MM.1S (cell line): ENCODE results near the gene HAUS7.

Experiments
- DNase-seq: peaks from one replicate; pipeline ENCODE4 v3.0.0-alpha.2; 2015
- H2AFZ ChIP-seq: fragments of 300-600 bp; sonication (generic); 2 replicates; pipeline ENCODE4 v1.6.0; 2016; ENCODE audit warnings: antibody characterized with exemption, low read length
- H3F3A ChIP-seq: fragments of 300-600 bp; sonication (generic); 2 replicates; pipeline ENCODE4 v1.6.1; 2016; ENCODE audit warnings: mild to moderate bottlenecking, antibody characterized with exemption, low read length, moderate library complexity, mixed read lengths; ENCODE audit not compliant: insufficient read depth
- H3K27ac ChIP-seq: fragments of 300-600 bp; sonication (generic); 2 replicates; pipeline ENCODE4 v1.5.1; 2016; ENCODE audit warnings: mild to moderate bottlenecking, low read length
- H3K27me3 ChIP-seq: fragments of 300-600 bp; sonication (generic); replicated peaks from 2 replicates; pipeline ENCODE4 v1.6.0; 2016; ENCODE audit warnings: low read length; ENCODE audit not compliant: insufficient read depth
- H3K36me3 ChIP-seq: fragments of 300-600 bp; sonication (generic); replicated peaks from 2 replicates; pipeline ENCODE4 v1.6.1; 2016; ENCODE audit warnings: mild to moderate bottlenecking, low read length, mixed read lengths; ENCODE audit not compliant: insufficient read depth
- H3K4me1 ChIP-seq: fragments of 300-600 bp; sonication (generic); 2 replicates; pipeline ENCODE4 v1.6.1; 2016; ENCODE audit warnings: low read length, mixed read lengths
- H3K4me2 ChIP-seq: fragments of 300-600 bp; sonication (generic); 2 replicates; pipeline ENCODE4 v1.6.0; 2016; ENCODE audit warnings: low read depth, low read length
- H3K4me3 ChIP-seq: fragments of 300-600 bp; sonication (generic); 2 replicates; pipeline ENCODE4 v1.5.1; 2016; ENCODE audit warnings: low read length, mixed read lengths
- H3K79me2 ChIP-seq: fragments of 300-600 bp; sonication (generic); 2 replicates; pipeline ENCODE4 v1.6.1; 2016; ENCODE audit warnings: mixed run types, low read length, mixed read lengths
- H3K9ac ChIP-seq: fragments of 300-600 bp; sonication (generic); 2 replicates; pipeline ENCODE4 v1.6.1; 2016; ENCODE audit warnings: low read length, mixed read lengths
- H3K9me2 ChIP-seq: fragments of 300-600 bp; sonication (generic); replicated peaks from 2 replicates; pipeline ENCODE4 v1.6.1; 2016; ENCODE audit warnings: mild to moderate bottlenecking, low read length, mixed read lengths; ENCODE audit not compliant: insufficient read depth
- H3K9me3 ChIP-seq: fragments of 300-600 bp; sonication (generic); replicated peaks from 2 replicates; pipeline ENCODE4 v1.6.1; 2016; ENCODE audit warnings: mild to moderate bottlenecking, low read length, mixed read lengths; ENCODE audit not compliant: insufficient read depth
- H4K20me1 ChIP-seq: fragments of 300-600 bp; sonication (generic); 2 replicates; pipeline ENCODE4 v1.6.1; 2016; ENCODE audit warnings: mild to moderate bottlenecking, low read length, moderate library complexity, mixed read lengths; ENCODE audit not compliant: insufficient read depth
- CTCF ChIP-seq: fragments of 300-600 bp; sonication (generic); IDR thresholded peaks from 2 replicates; pipeline ENCODE4 v1.5.1; 2016; ENCODE audit warnings: antibody characterized with exemption, low read length, mixed read lengths
- EZH2 ChIP-seq: fragments of 300-600 bp; sonication (generic); optimal IDR thresholded peaks from 2 replicates; pipeline ENCODE3; 2017; ENCODE audit warnings: low read depth, mild to moderate bottlenecking, antibody characterized with exemption, low read length, mixed read lengths
- EZH2phosphoT487 ChIP-seq: fragments of 300-600 bp; sonication (generic); IDR thresholded peaks from 2 replicates; pipeline ENCODE4 v1.6.1; 2018; ENCODE audit warnings: antibody characterized with exemption, low read length

The HAUS7 gene

GRCh38 chrX:153502131-153502530, 31.8 kb upstream of the HAUS7 start:
- Histone ChIP-seq H3K36me3 (no peaks in the 10 kb centered on the region), H3K4me1 (no peaks in the 10 kb centered on the region), H2AFZ (no peak overlapping the region), H4K20me1 (no peaks in the 10 kb centered on the region), H3K9me3 (no peaks in the 10 kb centered on the region), H3F3A (no peaks in the 10 kb centered on the region), H3K27ac (no peak overlapping the region), H3K27me3 (peaks cover 31% of the 10 kb centered on the region), H3K9me2 (no peaks in the 10 kb centered on the region), H3K4me2 (no peak overlapping the region), H3K79me2 (no peaks in the 10 kb centered on the region), H3K9ac (no peak overlapping the region), H3K4me3 (no peak overlapping the region)
- TF ChIP-seq CTCF (no peak), EZH2phosphoT487 (no peak), EZH2 (no peak)
- no peak for DNase-seq

GRCh38 chrX:153501530-153501929, 31.2 kb upstream of the HAUS7 start:
- Histone ChIP-seq H3K27ac (no peak overlapping the region), H3K9me3 (no peaks in the 10 kb centered on the region)
- TF ChIP-seq EZH2 (no peak), CTCF (no peak), EZH2phosphoT487 (no peak)

GRCh38 chrX:153500676-153501280, 30.4 kb upstream of the HAUS7 start:
- H2AFZ ChIP-seq: no peak overlapping the region
- no peaks in the 10 kb centered on the region for H3K4me1 ChIP-seq
- no peak for DNase-seq
- no peaks in the 10 kb centered on the region for H3F3A ChIP-seq
- no peak overlapping the region for H3K27ac ChIP-seq
- no peak overlapping the region for H3K9ac ChIP-seq
- no peaks in the 10 kb centered on the region for H3K9me2 ChIP-seq
- H3K4me2 ChIP-seq: no peak overlapping the region
- no peaks in the 10 kb centered on the region for H3K79me2 ChIP-seq
- H3K9me3 ChIP-seq: no peaks in the 10 kb centered on the region
- H3K4me3 ChIP-seq: no peak overlapping the region
- H4K20me1 ChIP-seq: no peaks in the 10 kb centered on the region
- TF ChIP-seq EZH2phosphoT487 (no peak), EZH2 (no peak), CTCF (no peak)
- no peaks in the 10 kb centered on the region for H3K36me3 ChIP-seq
- peaks cover 35% of the 10 kb centered on the region for H3K27me3 ChIP-seq

More at GRCh38 chrX:153501530-153501929, 31.2 kb upstream of the HAUS7 start:
- H3K27me3 ChIP-seq: peaks cover 31% of the 10 kb centered on the region
- no peaks in the 10 kb centered on the region for H3F3A ChIP-seq
- no peak overlapping the region for H3K4me2 ChIP-seq
- H3K4me3 ChIP-seq: no peak overlapping the region
- no peaks in the 10 kb centered on the region for H3K36me3 ChIP-seq
- no peak for DNase-seq
- H3K9ac ChIP-seq: no peak overlapping the region
- no peak overlapping the region for H2AFZ ChIP-seq
- no peaks in the 10 kb centered on the region for H4K20me1 ChIP-seq
- no peaks in the 10 kb centered on the region for H3K79me2 ChIP-seq
- no peaks in the 10 kb centered on the region for H3K9me2 ChIP-seq
- H3K4me1 ChIP-seq: no peaks in the 10 kb centered on the region
